T-helper 22 cell (primary cell): ENCODE results near the gene FXYD3.

Experiments used
- DNase-seq: peaks from one replicate; pipeline ENCODE4 v3.0.0-alpha.2; 2020; ENCODE audit warnings: low read depth

FXYD3 gene, protein sequence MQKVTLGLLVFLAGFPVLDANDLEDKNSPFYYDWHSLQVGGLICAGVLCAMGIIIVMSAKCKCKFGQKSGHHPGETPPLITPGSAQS

DNA sequence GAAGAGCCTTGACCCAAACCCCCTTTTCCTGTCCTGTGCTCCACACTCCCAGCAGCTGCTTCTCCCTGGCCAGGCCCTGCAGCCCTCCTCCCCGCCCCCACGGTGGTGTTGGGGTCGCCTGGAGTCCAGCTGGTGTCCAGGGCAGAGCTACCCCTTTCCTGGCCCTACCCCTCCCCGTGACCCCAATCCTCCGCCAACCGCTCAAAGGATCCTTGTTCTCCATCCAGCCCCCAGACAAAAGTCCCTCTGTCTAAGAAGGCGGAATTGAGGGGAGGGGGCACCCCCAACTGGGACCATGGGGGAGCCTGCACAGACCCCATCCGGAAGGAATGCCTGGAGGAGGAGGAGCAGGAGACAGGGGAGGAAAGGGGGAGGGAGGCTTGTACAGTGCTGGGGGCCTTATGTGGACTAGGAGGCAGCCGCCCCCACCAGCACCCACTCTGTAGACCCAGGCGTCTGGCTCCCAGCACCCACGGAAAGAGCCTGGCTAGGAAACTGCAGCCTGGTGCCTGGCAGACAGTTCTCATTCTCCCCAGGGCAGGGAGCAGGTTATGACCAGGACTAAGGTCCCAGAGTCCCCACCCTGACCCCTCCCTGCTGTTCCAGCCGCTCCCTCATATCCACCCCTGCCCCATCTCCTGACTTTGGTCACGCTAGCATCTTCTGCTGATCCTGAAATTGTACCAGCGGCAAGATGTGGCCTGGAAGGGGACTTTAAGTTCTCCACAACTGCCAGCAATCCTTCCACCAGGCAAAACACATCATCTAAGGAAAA is at the start of gene FXYD3:
FXYD3 (plus strand) TSS at position 647 of the 775 bp plus-strand sequence. CDS start 3,554 bp downstream, outside the sequence.
- DNase-seq, result no peak

DNA sequence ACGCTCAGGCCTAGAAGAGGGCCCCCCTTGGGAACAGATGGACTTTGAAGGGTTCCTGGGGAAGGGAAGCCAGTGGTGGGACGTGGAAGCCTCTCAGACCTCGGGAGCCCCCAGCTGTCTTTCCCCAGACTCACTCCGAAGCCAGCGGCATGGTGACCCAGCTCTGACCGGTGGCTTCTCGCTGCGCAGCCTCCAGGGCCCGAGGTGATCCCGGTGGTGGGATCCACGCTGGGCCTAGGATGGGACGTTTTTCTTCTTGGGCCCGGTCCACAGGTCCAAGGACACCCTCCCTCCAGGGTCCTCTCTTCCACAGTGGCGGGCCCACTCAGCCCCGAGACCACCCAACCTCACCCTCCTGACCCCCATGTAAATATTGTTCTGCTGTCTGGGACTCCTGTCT is 49.5 kb upstream of the FXYD3 start:
- DNase-seq, result no peak

- peak; percentile 63 for DNase-seq
These were observed 48.7 kb upstream of the FXYD3 start for GRCh38 chr19:35066691-35067563.

DNA sequence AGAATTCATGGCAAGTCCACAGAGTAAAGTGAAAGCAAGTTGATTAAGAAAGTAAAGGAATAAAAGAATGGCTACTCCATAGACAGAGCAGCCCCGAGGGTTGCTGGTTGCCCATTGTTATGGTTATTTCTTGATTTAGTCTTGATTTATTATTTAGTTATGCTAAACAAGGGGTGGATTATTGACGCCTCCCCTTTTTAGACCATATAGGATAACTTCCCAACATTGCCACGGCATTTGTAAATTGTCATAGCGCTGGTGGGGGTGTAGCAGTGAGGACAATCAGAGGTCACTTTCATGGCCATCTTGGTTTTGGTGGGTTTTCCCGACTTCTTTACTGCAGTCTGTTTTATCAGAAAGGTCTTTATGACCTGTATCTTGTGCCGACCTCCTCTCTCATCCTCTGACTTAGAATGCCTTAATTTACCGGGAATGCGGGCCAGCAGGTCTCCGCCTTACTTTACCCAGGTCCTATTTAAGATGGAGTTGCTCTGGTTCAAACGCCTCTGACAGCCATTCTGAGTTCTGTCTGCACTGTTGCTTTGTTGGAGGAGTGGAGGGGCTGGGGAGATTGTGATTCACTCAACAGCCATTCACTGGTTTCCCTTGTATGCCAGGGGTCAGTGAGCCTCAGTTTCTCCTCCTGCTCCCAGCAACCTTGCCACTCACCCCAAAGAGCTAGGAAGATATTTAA is 46.5 kb upstream of the FXYD3 start:
- DNase-seq, result no peak

- no peak for DNase-seq
These were observed 45.9 kb upstream of the FXYD3 start for GRCh38 chr19:35069696-35070095.

- no peak for DNase-seq
These were observed 45.2 kb upstream of the FXYD3 start for GRCh38 chr19:35070471-35070870.

GRCh38 chr19:35073516-35073915 is 42.1 kb upstream of the FXYD3 start:
- no peak for DNase-seq

DNA sequence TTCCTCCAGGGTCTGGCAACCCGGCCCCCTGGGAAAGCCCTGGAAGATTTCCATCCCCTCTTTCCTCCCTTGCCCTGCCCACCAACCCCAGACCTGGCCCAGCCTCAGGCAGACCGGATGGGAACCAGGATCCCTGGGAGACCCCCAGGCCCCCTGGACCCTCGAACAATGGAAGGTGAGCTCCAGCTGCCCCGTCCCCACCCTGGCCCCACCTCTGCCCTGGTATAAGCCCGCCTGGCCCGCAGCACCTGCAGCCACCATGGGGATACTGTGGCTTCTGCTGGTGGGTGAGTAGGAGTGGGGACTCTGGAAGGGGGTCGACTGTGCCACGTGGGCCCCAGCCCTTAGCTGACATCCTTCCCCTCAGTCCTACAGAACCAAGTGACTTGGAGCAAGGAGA is 41.7 kb upstream of the FXYD3 start:
- DNase-seq, result no peak

DNA sequence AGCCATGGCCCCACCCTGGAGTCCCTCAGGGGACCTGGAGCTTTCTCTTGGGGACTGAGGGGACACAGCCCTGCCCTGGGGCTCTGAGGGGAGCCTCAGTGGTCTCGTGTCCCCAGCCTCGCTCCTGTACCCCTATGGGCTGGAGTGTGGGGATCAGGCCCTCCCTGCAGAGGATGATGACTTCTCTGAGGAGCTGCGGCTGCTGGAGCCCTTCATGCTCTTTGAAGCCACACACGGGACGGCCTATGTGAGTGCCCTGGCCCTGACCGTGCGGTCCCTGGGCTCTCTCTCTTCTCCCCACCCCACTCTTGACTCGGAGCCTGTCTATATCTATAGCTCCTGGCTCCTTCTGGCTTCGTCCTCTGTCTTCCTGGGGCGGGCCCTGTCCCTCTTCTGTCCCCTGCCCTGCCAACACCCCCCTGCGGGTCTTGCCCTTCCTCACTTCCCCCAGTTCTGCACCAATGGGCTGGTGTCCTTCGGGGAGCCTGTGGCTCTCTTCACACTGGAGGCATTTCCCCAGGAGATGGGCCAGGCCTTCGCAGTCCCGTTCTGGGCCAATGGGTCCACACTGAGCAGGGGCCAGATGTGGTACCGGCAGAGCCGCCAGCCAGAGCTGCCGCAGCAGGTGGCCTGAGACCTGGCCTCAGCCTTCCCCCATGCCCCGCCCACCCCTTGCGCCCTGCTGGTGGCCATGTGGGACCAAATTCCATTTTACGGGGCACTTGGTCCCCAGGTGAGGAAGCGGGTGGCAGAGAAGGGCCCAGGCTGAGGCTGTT is 41.0 kb upstream of the FXYD3 start:
- DNase-seq, result no peak

DNA sequence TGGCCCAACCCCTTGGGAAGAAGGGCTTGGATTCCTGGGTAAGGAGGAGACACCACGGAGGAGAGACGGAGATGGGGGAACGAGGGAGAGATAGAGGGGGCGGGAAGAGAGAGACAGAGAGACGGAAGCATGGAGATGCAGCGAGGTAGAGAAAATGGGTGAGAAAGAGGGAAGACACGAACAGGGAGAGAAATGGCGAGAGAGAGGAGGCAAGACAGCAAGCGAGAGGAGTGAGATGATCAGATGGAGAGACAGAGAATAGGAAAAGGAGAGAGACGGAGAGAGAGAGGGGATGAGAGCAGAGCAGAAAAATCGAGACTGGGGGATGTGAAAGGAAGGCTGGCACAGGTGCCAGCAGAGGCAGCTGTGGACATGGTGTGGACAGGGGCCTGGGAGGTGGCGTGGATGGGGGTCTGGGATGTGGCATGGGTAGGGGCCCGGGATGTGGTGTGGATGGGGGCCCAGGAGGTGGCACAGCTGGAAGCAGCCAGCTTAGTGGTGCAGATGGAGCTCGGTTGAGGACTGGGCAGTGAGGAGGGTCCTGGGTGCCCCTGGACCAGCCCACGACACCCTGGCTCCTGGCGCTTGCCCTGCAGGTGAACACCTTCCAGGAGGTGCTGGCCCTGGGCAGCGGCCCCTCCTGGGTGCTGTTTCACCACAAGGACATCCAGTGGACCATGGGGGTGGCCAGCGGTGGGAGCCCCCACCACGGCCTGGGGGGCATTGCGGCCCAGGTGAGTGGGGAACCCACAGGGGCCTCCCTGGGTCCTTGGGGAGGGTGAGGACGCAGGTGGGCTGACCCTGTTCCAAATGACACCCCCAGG is 40.2 kb upstream of the FXYD3 start:
- no peak for DNase-seq

DNA sequence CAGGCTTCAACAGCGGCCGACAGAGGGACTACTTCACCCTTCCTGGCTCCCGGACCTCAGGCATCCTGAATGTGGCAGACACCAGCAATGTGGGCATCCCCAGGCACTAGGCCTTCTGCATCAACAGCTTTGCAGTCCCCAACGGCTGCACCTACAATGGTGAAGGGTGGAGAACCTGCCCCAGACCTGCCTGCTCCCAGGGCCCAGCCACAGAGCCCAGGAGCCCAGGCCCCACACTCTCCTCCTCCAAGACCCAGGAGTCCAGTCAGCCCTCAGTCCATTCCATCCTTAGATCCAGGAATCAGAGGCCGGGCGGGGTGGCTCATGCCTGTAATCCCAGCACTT is 39.6 kb upstream of the FXYD3 start:
- no peak for DNase-seq

GRCh38 chr19:35076657-35077056 is 39.0 kb upstream of the FXYD3 start:
- no peak for DNase-seq

- no peak for DNase-seq
These were observed 38.0 kb upstream of the FXYD3 start for GRCh38 chr19:35077411-35078223.

DNA sequence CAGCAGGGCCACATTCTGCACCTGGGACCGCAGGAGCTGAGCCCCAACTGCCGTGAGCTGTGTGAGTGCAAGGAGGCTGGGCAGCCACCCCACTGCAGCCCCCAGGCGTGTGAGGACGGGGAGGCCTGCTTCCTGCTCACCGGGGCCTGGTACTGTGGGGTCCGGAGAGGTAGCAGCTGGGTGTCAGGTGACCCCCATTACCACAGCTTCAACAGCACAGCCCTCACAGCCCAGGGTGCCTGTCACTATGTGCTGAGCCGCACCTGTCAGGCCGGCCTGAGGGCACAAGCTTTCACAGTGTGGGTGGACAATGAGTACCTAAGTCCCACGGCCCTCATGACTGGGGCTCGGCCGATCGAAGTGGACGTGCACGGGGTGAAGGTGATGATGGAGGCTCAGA is 35.8 kb upstream of the FXYD3 start:
- DNase-seq, result no peak

DNA sequence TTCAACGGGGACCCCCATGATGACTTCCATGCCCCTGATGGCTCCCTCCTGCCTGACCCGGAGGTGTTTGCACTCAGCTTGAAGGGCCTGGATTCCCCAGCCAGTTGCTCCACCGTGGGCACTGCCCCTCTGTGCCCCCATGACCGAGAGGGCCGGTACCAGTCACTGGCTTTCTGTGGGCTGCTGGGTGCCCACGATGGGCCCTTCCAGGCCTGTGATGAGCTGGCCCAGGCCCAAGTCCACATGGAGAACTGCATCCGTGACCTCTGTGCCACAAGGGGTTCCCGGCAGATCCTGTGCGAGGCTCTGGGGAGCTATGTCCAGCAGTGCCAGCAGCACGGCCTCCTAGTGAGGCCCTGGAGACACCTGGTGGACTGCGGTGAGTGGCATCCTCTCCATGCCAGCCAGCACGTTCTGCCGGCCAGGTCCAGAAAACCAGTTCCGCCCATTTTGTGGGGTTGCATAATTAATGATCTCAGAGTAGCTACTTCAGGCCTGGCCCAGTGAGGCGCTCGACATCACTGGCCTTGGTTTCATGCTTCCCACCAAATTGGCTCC is 34.9 kb upstream of the FXYD3 start:
- DNase-seq, result no peak

- DNase-seq, result no peak
These were observed 34.4 kb upstream of the FXYD3 start for GRCh38 chr19:35081201-35081600.

DNA sequence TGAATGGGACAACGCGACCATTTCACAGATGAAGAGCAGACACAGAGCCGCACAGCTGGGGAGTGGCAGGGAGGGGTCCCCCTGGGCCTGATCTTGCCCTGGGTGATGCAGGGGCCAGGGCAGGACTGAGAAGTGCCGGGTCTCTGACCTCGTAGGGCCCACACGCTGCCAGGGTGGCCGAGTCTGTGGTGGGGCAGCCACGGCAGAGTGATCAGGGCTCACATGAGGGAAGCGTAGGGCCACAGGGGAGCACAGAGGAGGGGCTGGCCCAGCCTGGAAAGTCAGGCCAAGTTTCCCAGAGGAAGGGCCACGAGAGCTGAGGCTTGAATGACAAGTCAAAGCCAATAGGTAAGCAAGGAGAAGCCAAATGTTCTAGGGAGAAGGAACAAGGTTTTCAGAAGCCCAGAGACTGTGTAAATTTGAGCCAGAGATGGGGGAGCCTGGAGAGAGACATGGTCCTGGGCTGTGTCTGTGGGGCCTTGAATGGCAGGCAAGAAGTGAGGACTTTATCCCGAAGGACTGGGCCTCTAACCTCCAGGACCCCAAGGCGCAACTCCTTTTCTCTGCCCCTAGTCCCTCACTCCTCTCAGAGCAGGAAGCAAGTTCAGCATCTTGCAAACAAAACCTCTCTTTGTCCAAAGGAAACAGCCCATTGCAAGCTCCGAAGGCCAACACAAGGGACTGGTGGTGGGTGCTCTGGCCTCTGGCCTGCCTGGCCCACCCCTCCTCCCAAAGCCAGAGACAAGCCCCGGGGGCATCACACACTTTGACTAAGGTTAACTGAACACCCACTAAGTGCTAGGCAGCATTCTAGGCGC is 31.7 kb upstream of the FXYD3 start:
- no peak for DNase-seq

DNA sequence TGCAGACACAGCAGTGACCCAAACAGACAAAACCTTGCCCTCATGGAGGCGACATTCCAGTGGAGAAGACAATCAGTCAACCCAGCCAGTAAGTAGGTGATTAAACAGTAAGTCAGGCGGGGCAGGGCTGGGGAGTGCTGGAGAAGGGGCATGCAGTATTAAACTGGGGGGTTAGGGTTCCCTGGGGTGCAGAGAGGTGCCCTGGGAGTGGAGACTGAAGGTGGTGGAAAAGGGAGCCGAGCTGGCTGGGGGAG is 31.2 kb upstream of the FXYD3 start:
- no peak for DNase-seq

DNA sequence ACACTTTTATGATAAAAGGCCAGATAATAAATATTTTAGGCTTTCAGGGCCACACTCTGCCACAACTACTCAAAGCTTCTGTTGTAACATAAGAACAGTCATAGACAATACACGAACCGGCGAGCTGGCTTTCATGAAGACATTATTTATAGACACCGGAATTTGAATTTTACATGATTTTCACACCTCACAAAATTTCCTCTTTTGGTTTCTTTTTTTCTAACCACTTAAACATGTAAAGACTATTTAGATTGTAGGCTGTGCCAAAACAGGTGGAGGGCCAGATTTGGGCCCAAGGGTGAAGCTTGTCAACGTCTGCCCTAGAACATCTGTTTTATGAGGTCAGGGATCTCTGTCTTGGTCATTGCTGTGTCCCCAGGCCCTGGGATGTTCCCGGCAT is 29.7 kb upstream of the FXYD3 start:
- DNase-seq, result no peak
